ENCODE measurements around the gene SOX12.
"Not testable (repeated sequence)": the region's sequence is repeated elsewhere in the genome, so short reads cannot be mapped to it uniquely, and the experiment has no call there.

Gene SOX12

DNA sequence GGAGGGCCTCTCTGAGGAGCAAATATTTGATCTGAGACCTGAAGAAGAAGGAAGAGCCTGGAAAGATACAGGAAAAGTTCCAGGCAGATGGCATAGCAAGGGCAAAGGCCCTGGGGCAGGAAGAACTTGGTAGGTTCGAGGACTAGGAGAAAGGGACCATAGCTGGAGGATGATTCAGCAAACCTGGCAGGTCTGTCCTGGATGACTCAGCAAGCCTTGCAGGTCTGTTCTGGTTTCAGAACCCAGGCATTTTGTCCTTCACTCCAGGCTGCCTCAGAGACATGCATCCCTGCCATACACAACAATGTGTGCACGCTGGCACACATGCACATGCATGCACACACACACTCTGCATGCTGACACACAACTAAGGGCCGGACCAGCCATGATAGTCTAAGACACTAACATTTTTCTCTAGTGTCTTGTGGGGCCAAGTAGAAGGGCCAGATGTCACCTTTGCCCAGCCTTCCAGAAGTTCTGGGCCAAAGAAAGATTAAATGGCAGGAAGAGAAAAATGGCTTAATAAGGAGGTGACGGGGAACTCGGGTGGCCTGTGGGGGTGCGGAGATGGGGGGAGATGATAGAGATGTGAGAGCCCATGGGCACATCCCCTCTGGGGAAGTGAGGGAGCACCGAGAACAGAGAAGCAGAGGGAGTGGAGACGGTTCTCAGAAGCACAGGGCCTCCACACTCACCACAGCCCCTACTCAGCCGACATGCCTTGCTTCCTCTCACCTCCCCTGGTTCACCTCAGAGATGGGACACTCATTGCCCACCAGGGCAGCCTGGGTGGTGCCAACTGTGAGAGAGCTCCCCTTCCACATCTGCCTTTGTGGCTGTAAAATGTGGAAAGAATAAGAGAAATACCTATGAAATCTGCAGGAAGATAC is 39.8 kb downstream of the SOX12 start:
- no peak for DNase-seq

DNA sequence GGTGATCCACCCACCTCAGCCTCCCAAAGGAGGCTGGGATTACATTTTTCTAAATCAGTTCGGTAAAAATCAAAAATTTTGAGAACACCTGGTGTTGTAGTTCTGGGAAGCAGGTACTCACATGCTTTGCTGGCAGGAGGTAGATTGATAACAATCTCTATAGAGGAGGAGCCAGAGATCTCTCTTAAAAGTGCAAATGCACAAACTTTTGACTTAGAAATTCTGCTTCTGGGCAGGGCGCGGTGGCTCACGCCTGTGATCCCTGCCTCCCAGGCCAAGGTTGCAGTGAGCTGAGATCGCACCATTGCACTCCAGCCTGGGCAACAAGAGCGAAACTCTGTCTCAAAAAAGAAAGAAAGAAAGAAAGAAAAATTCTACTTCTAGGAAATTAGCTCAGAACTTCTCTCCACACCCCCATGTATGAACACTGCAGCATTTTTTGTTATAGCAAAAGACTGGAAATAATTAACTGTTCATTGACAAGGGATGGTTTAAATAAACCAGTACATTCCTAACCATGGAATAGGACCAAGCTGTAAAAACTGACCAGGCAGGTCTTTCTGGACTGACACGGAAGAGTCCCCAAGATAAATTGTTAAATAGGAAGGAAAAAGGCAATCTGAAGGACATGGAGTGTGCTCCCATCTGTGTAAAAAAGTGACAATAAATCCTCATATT is 40.8 kb downstream of the SOX12 start:
- DNase-seq, result no peak

GRCh38 chr20:366719-367485 is 41.5 kb downstream of the SOX12 start:
- no peak for DNase-seq

DNA sequence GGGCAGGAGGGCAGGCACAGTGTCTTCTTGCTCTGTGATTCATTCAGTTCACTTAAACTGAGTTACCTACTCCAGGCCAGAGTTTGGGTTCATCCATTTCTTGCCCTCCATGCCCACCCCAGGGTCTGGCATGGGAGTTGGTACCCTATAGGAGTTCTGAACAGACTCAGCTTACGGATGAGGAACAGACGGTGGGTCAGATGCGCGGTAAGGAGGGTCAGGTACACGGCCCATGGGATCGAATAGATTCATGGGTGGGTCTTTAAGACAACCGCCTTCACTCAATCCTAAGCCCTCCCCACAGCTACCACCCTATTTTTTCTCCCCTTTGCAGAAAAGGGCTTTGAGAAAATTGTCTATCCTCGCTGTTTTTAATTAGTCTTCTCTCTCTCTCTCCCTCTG is 42.1 kb downstream of the SOX12 start:
- no peak for DNase-seq

GRCh38 chr20:368915-369314 is 43.6 kb downstream of the SOX12 start:
- no peak for DNase-seq

- no peak for DNase-seq
These were observed 44.8 kb downstream of the SOX12 start for GRCh38 chr20:370151-370600.

GRCh38 chr20:370977-371754 is 45.8 kb downstream of the SOX12 start:
- DNase-seq, result no peak

DNA sequence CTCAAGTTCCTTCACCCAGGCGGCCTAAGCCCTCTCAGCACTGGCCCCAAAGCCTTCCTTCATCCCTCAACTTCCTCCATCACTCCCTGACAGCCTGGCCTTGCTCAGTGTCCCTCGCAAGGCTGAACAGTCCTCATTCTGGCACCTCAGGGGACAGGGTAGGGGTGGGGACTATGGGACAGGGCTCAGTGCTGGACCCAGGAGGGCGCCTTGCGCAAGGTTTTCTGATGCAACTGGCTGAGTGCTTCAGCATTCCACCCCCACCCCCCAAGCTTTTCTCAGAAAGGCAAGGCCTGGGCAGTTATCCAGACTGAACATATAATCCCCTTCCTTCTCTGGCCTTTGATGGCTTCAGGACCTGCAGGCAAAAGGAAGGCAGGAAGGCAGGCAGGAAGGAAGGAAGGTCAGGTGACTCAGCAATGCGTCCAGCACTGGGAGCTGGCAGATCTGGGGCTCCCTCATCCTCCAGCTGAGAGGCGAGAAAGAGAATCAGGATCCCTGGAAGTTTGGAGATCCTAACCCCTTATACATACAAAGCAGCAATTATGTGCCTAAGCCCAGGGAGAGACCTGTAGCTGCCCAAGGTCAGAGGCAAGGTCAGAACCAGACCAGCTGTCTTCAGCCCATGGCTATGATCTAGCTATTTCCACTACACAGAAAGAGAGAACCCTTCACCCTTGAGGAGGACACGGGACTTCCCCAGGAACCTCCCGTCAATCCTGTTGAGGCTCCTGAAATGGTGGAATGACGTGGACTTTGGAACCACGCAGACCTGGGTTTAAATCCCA is 46.6 kb downstream of the SOX12 start:
- DNase-seq, result no peak

DNA sequence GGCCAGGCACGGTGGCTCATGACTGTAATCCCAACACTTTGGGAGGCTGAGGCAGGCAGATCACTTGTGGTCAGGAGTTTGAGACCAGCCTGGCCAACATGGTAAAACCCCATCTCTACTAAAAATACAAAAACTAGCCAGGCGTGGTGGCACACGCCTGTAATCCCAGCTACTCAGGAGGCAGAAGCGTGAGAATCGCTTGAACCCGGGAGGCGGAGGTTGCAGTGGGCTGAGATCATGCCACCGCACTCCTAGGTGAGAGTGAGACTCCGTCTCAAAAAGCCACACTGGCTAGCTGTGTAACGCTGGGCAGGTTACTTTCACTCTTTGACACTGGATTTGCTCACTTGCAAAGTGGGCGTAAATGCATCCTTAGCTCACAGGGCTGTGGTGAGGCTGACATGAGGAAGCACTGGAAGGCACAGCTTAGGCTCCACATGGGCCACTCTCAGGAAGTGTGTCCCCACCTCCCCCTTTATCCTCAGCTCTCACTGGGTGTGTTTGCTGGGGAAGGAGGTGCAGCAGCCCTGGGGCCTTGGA is 47.3 kb downstream of the SOX12 start:
- not testable (repeated sequence) for DNase-seq

- DNase-seq, result no peak
These were observed 48.0 kb downstream of the SOX12 start for GRCh38 chr20:373171-373890.

GRCh38 chr20:375265-375889 is 50.0 kb downstream of the SOX12 start:
- DNase-seq, result no peak

DNA sequence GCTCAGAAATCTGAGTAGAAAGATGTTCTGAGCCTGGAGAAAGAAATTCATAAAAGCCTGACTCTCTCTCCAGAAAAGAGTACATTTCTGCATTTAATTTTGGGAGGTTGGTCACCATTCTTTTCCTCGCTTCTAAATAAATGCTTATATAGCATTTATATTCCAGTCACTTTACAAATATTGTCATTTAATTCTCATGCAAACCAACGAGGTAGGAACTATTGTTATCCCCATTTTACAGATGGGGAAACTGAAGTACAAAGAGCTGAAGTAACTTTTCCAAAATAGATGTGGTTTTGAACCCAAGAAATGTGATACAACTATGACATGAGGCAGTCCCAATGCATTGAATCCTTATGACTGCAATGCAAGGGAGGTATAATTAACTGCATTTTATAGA is 50.7 kb downstream of the SOX12 start:
- DNase-seq, result no peak

- no peak for DNase-seq
These were observed 51.4 kb downstream of the SOX12 start for GRCh38 chr20:376750-377149.

DNA sequence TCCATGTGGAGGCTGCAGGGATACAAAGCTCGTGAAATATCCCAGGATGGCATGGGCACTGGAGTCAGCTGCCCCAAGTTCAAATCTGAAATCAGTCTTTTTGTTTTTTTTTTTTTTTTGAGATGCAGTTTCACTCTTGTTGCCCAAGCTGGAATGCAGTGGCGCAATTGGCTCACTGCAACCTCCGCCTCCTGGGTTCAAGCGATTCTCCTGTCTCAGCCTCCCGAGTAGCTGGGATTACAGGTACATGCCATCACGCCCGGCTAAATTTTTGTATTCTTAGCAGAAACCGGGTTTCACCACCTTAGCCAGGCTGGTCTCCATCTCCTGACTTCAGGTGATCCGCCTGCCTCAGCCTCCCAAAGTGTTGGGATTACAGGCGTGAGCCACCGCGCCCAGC is 52.2 kb downstream of the SOX12 start:
- DNase-seq, result not testable (repeated sequence)

DNA sequence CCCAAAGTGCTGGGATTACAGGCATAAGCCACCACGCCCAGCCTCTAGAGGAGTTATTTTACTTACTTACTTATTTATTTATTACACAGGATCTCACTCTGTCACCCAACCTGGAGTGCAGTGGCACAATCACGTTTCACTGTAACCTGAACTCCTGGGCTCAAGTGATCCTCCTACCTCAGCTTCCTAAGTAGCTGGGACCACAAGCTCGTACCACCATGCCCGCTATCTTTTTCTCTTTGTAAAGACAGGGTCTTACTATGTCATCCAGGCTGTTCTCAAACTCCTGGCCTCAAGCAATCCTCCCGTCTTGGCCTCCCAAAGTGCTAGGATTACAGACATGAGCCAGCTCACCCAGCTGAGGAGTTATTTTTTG is 53.6 kb downstream of the SOX12 start:
- no peak for DNase-seq
